ENCODE data around the gene AGAP1. TPM values are rescaled to one million over a fixed set of nuclear protein-coding genes. Genes with fewer than 3 reads are reported as not detected.

The AGAP1 gene
- total RNA-seq, 1 experiment from 2014 or later: 25.8 TPM

GRCh38 chr2:235879116-235879515, 385.3 kb downstream of the AGAP1 start:
- H3K27me3 ChIP-seq (ENCODE audit: insufficient read depth, low read length): no peaks in the 10 kb centered on the region
- TF ChIP-seq CTCF (conservative IDR thresholded peaks at IDR 0.05): no peak
- H3K23ac ChIP-seq (ENCODE audit: insufficient read length, low read depth, low read length): no peak overlapping the region
- H3K18ac ChIP-seq (ENCODE audit: insufficient read length, low read depth, low read length): no peak overlapping the region
- no peak overlapping the region for H2BK20ac ChIP-seq (ENCODE audit: low read depth, low read length, poor library complexity, severe bottlenecking)
- no peak for DNase-seq
- H3K4me1 ChIP-seq (ENCODE audit: insufficient read depth, low read length): no peaks in the 10 kb centered on the region
- no peak overlapping the region for H3K9ac ChIP-seq (ENCODE audit: extremely low read depth, insufficient read length, low read length)
- H2AK5ac ChIP-seq (ENCODE audit: insufficient read length, low read length): no peak overlapping the region
- no peak overlapping the region for H3K56ac ChIP-seq (ENCODE audit: insufficient read length, low read depth, low read length)
- H3K23me2 ChIP-seq (ENCODE audit: insufficient read length, low read depth, low read length, poor library complexity, severe bottlenecking): no peaks in the 10 kb centered on the region
- H3K27ac Mint-ChIP-seq: no peak overlapping the region
- H4K91ac ChIP-seq (ENCODE audit: insufficient read length, low read depth, low read length): no peak overlapping the region
- H3K27ac ChIP-seq (ENCODE audit: insufficient read length, low read depth, low read length): no peak overlapping the region
- no peaks in the 10 kb centered on the region for H3K79me1 ChIP-seq (ENCODE audit: insufficient read depth, low read depth, low read length, poor library complexity, severe bottlenecking)
- H2BK5ac ChIP-seq (ENCODE audit: insufficient read length, low read length): no peak overlapping the region
- H2BK120ac ChIP-seq (ENCODE audit: low read depth, low read length, poor library complexity, severe bottlenecking): no peak overlapping the region
- no peaks in the 10 kb centered on the region for H3K9me3 Mint-ChIP-seq
- H3K4ac ChIP-seq (ENCODE audit: low read depth, low read length): no peak overlapping the region
- no peak overlapping the region for H3K14ac ChIP-seq (ENCODE audit: insufficient read depth, low read length)
- no peak overlapping the region for H3T11ph ChIP-seq (ENCODE audit: low read length)
- peaks cover 13 to 19% of the 10 kb centered on the region in 2 experiments for H3K4me1 Mint-ChIP-seq
- no peak overlapping the region for H2AFZ ChIP-seq (ENCODE audit: low read length)
- H3K79me2 ChIP-seq (ENCODE audit: insufficient read depth, low read length): no peaks in the 10 kb centered on the region
- no peaks in the 10 kb centered on the region for H3K9me3 ChIP-seq (ENCODE audit: control insufficient read depth, low read depth, low read length)
- no peak overlapping the region for H2BK12ac ChIP-seq (ENCODE audit: insufficient read length, low read depth, low read length)
- no peak overlapping the region for H3K4me3 Mint-ChIP-seq
- no peaks in the 10 kb centered on the region; the same call in 1 of the 2 replicates for H3K27me3 Mint-ChIP-seq (ENCODE audit: low read depth)
- no peak overlapping the region for H4K5ac ChIP-seq (ENCODE audit: insufficient read length, low read depth, low read length)
- no CpG with 5 or more reads among the region's 7 CpGs for WGBS (ENCODE audit: extremely low coverage, insufficient read length, low lambda C conversion rate)
- no peak overlapping the region for H2BK15ac ChIP-seq (ENCODE audit: low read depth, low read length)
- H4K20me1 ChIP-seq (ENCODE audit: control insufficient read depth, insufficient read depth, insufficient read length): no peaks in the 10 kb centered on the region
- H4K8ac ChIP-seq (replicated peaks; ENCODE audit: insufficient read length, low read depth, low read length): no peak overlapping the region
- H3K36me3 Mint-ChIP-seq (ENCODE audit: insufficient read depth in 1 of 3, low read depth in 3 of 3): peaks cover 0 to 2% (median 0%) of the 10 kb centered on the region in 3 experiments; a peak in 1 of 7 replicates
- H3K4me2 ChIP-seq (ENCODE audit: insufficient read depth, insufficient read length, low read length): no peak overlapping the region

Measured in H9 (cell line).